K562 (cell line): ENCODE data around the gene FMN1. TPM values are rescaled to one million over a fixed set of nuclear protein-coding genes. Genes with fewer than 3 reads are reported as not detected.
A peak's percentile ranks its signal among the peaks of the same experiment; 100 is the strongest.

ENCODE experiments used
- ATAC-seq: fragments of 200-7000 bp; cut with Tn5 transposase; 3 replicates; pipeline ENCODE4 v1.9.1; 2020; ENCODE audit warnings: moderate library complexity
- BruUV-seq: library from RNA; stranded (reverse); fragments of 400-500 nt; replicated peaks from 2 replicates; lab custom pipeline; 2021; lab: Mats Ljungman, UMichigan
- CTCF ChIA-PET: fragments of 300-600 bp; formaldehyde crosslinking; extraction: SDS; loops from one replicate; lab custom pipeline; 2021; ENCODE audit warnings: low intra/inter-chr PET ratio; lab: Yijun Ruan, JAX
- POLR2A ChIA-PET: fragments of 300-600, 350-650 bp; sonication (Branson Sonifier 250); formaldehyde crosslinking; extraction: SDS; loops from one replicate; lab custom pipeline; 2021; ENCODE audit warnings: antibody characterized with exemption, inconsistent platforms; lab: Yijun Ruan, JAX
- DNase-seq, 4 experiments: peaks; one replicate each; pipeline versions ENCODE4 v3.0.0 to v3.0.0-alpha.2; 2011 to 2018; ENCODE audit warnings: low spot score in 3 of 4, mixed read lengths in 3 of 4; ENCODE audit errors: extremely low read depth in 1 of 4
- FAIRE-seq: peaks from 2 replicates; lab custom pipeline; 2011; peaks lifted over from hg19 to GRCh38; lab: Jason Lieb, UNC
- H2AFZ ChIP-seq: 2 replicates; pipeline ENCODE4 v1.6.0; 2011; ENCODE audit warnings: low read depth, low read length, control low read depth, inconsistent platforms
- H3K27ac ChIP-seq: fragments of 200-600 bp; 3 replicates; pipeline ENCODE4 v1.8.0; 2011; ENCODE audit warnings: low read depth, mild to moderate bottlenecking, control low read depth, inconsistent platforms, low read length, moderate library complexity, mixed read lengths; ENCODE audit errors: extremely low read depth
- H3K27me3 ChIP-seq, 2 experiments: fragments of 300-600 bp in 1 of 2; 2 replicates in 1 of 2; 3 replicates in 1 of 2; pipeline versions ENCODE4 v1.6.0 to v1.8.0; 2011; ENCODE audit warnings: inconsistent platforms in 2 of 2, low read length in 2 of 2, mild to moderate bottlenecking in 1 of 2, mixed read lengths in 1 of 2, moderate library complexity in 1 of 2; ENCODE audit not compliant: control insufficient read depth in 2 of 2, insufficient read depth in 2 of 2
- H3K36me3 ChIP-seq: fragments of 300-600 bp; 3 replicates; pipeline ENCODE4 v1.8.0; 2011; ENCODE audit warnings: mild to moderate bottlenecking, low read length, inconsistent platforms; ENCODE audit not compliant: control insufficient read depth, insufficient read depth
- H3K4me1 ChIP-seq, 2 experiments: fragments of 200-600 bp in 1 of 2; replicated peaks in 1 of 2; 2 replicates in 1 of 2; 3 replicates in 1 of 2; pipeline versions ENCODE4 v1.5.1 to v1.8.0; 2011; ENCODE audit warnings: inconsistent platforms in 2 of 2, low read length in 2 of 2, mild to moderate bottlenecking in 1 of 2, mixed read lengths in 1 of 2, moderate library complexity in 1 of 2; ENCODE audit not compliant: control insufficient read depth in 2 of 2, insufficient read depth in 2 of 2
- H3K4me2 ChIP-seq: 2 replicates; pipeline ENCODE4 v1.6.1; 2011; ENCODE audit warnings: low read length, control low read depth, inconsistent platforms, mixed read lengths; ENCODE audit not compliant: insufficient read depth
- H3K4me3 ChIP-seq: fragments of 200-600 bp; sonication (generic), shearing (Covaris generic); 2 replicates; pipeline ENCODE4 v1.5.1; 2016; ENCODE audit warnings: control low read depth, inconsistent platforms
- H3K79me2 ChIP-seq: fragments of 200-600 bp; 3 replicates; pipeline ENCODE4 v1.8.0; 2011; ENCODE audit warnings: low read length, inconsistent platforms; ENCODE audit not compliant: control insufficient read depth, insufficient read depth
- H3K9ac ChIP-seq, 2 experiments: 2 replicates each; pipeline versions ENCODE4 v1.6.0 to v1.6.1; 2011; ENCODE audit warnings: low read depth in 2 of 2, low read length in 2 of 2, control low read depth in 1 of 2, inconsistent platforms in 1 of 2, mild to moderate bottlenecking in 1 of 2, mixed read lengths in 1 of 2; ENCODE audit not compliant: insufficient read depth in 1 of 2
- H3K9me1 ChIP-seq: one replicate; pipeline ENCODE4 v1.6.0; 2011; ENCODE audit warnings: inconsistent platforms, mild to moderate bottlenecking, low read length, moderate library complexity; ENCODE audit not compliant: control insufficient read depth, insufficient read depth
- H3K9me3 ChIP-seq: replicated peaks from 2 replicates; pipeline ENCODE4 v1.5.1; 2011; ENCODE audit warnings: low read depth, low read length, inconsistent platforms; ENCODE audit not compliant: control insufficient read depth, insufficient read depth
- H4K20me1 ChIP-seq: replicated peaks from 2 replicates; pipeline ENCODE4 v1.6.1; 2011; ENCODE audit warnings: low read length, inconsistent platforms, mixed read lengths; ENCODE audit not compliant: control insufficient read depth, insufficient read depth
- C11orf30 ChIP-seq: fragments of 450-650 bp; IDR thresholded peaks from 2 replicates; pipeline ENCODE4 v1.6.1; 2016; ENCODE audit warnings: low read depth, mild to moderate bottlenecking
- CTCF ChIP-seq, 3 experiments: IDR thresholded peaks in 2 of 3; conservative IDR thresholded peaks in 1 of 3; 2 replicates each; pipeline ENCODE4 v1.5.1; 2011 to 2012; ENCODE audit warnings: low read length in 3 of 3, mild to moderate bottlenecking in 3 of 3, control low read depth in 2 of 3, improper control_type of control experiment in 1 of 3, inconsistent platforms in 1 of 3, low read depth in 1 of 3, mixed read lengths in 1 of 3, moderate library complexity in 1 of 3; ENCODE audit not compliant: insufficient read depth in 2 of 3
- KAT2B ChIP-seq: IDR thresholded peaks from one replicate; pipeline ENCODE4 v1.6.1; 2012; ENCODE audit warnings: low read depth, mild to moderate bottlenecking, control low read depth, inconsistent platforms, low read length, moderate library complexity
- SRF ChIP-seq, 2 experiments: fragments of 250-450, 450-650 bp in 1 of 2; sonication (Bioruptor Pico) in 1 of 2; sonication (generic) in 1 of 2; formaldehyde crosslinking; IDR thresholded peaks; 2 replicates each; pipeline versions ENCODE4 v1.5.0 to v1.5.1; 2020 to 2022; ENCODE audit warnings: mild to moderate bottlenecking in 1 of 2, missing genetic modification reagents in 1 of 2
- TRIM24 ChIP-seq, 2 experiments: fragments of 450-650 bp; IDR thresholded peaks; 2 replicates each; pipeline ENCODE4 v1.6.1; 2016
- U2AF1 ChIP-seq: fragments of 200-400 bp; formaldehyde crosslinking; optimal IDR thresholded peaks from 2 replicates; pipeline ENCODE3; 2017; ENCODE audit warnings: mild to moderate bottlenecking, low read depth, low read length, moderate library complexity
- ZNF263 ChIP-seq: sonication (generic); formaldehyde crosslinking; IDR thresholded peaks from 2 replicates; pipeline ENCODE4 v1.8.0; 2022; ENCODE audit warnings: mild to moderate bottlenecking, missing genetic modification reagents, borderline replicate concordance
- ZNF384 ChIP-seq: IDR thresholded peaks from 2 replicates; pipeline ENCODE4 v1.6.1; 2012; ENCODE audit warnings: low read depth, low read length, improper control_type of control experiment
- ZNF407 ChIP-seq: fragments of 450-650 bp; IDR thresholded peaks from 2 replicates; pipeline ENCODE4 v1.6.1; 2016; ENCODE audit warnings: low read depth
- ZNF41 ChIP-seq: fragments of 250-450 bp; sonication (Bioruptor Pico); conservative IDR thresholded peaks from 2 replicates; pipeline ENCODE4 v1.4.0; 2020; ENCODE audit warnings: mild to moderate bottlenecking
- WGBS: fragments of 100-300 bp; shearing (Covaris generic); methylation state at CpG from one replicate; pipeline ENCODE4 v1.1.6; 2016; ENCODE audit warnings: low coverage, mixed read lengths; ENCODE audit not compliant: insufficient coverage; ENCODE audit errors: missing lambda C conversion rate; 5-methylcytosine and 5-hydroxymethylcytosine counted together
- in situ Hi-C: fragments of 300-500 bp; cut with MboI; formaldehyde crosslinking; loops from 4 replicates; pipeline ENCODE4 v1.15.0; 2018; ENCODE audit warnings: inconsistent platforms, mixed read lengths
- intact Hi-C: fragments of 100-400 bp; cut with micrococcal nuclease; formaldehyde crosslinking; loops from 2 replicates; pipeline ENCODE4 v1.14.2; 2022
- polyA plus RNA-seq, 8 experiments: library from polyadenylated mRNA; depleted of rRNA in 4 of 8; stranded (reverse) in 5 of 8; unstranded in 3 of 8; fragments of >200 nt; fragmentation: Nextera tagmentation in 2 of 8; fragmentation: Illumina TruSeq in 1 of 8; extraction: Ambion mirVana in 2 of 8; extraction: Trizol in 1 of 8; gene quantifications; 2 replicates each; pipeline versions ENCODE4 v1.2.1 to v1.2.3, GENCODE V29; 2011 to 2014; ENCODE audit warnings: inconsistent platforms in 1 of 8, missing spikeins in 1 of 8
- total RNA-seq, 7 experiments: library from RNA; depleted of rRNA in 6 of 7; stranded (reverse); fragments of >200 nt in 6 of 7; fragmentation: Illumina TruSeq in 2 of 7; extraction: Trizol in 2 of 7; gene quantifications; 2 replicates each; pipeline versions ENCODE4 v1.2.1 to v1.2.3, GENCODE V29; 2011 to 2021; ENCODE audit warnings: low replicate concordance in 1 of 7

The FMN1 gene
- total and polyA plus RNA-seq, 9 of the 15 experiments (the other 6 are each of a cell fraction or from before 2014, with no cell fraction given): 0.03 to 0.07 (median 0.04) TPM; not detected in 6

GRCh38 chr15:33215941-33216872, 21.7 kb upstream of the FMN1 start:
- Histone ChIP-seq H3K4me2 (no peak overlapping the region), H3K79me2 (no peaks in the 10 kb centered on the region), H3K4me1 (no peaks in the 10 kb centered on the region), H3K27me3 (no peaks in the 10 kb centered on the region), H3K4me3 (no peak overlapping the region), H3K9me1 (no peaks in the 10 kb centered on the region), H4K20me1 (no peaks in the 10 kb centered on the region), H3K27ac (no peak overlapping the region), H2AFZ (no peak overlapping the region), H3K9ac (no peak overlapping the region), H3K36me3 (no peaks in the 10 kb centered on the region), H3K9me3 (no peaks in the 10 kb centered on the region)
- TF ChIP-seq TRIM24 (IDR thresholded peaks at IDR 0.05) (no peak), ZNF407 (no peak), ZNF41 (no peak), C11orf30 (no peak), ZNF263 (CRISPR knock-in tag) (peak; percentile 79), ZNF384 (no peak), SRF (CRISPR knock-in tag; IDR thresholded peaks at IDR 0.05) (no peak), KAT2B (no peak), U2AF1 (no peak), CTCF (IDR thresholded peaks at IDR 0.05 in 2 of 3, conservative IDR thresholded peaks at IDR 0.05 in 1 of 3; ENCODE audit: insufficient read depth in 2 of 3, low read depth in 1 of 3, low read length in 3 of 3) (peak; percentile 32 to 57 (median 39); a peak in 3 of 6 replicates)
- ChIA-PET CTCF (no interaction called here), POLR2A (no interaction called here)
- WGBS: 0% methylated on average over 3 of the region's 3 CpGs
- BruUV-seq: no TSS peak
- peak; percentile 44 for FAIRE-seq
- in situ Hi-C loops (no loop called here), intact Hi-C loops (no loop called here)
- ATAC-seq: peak; percentile 62; the same call in 2 of the 3 replicates
- DNase-seq: peak in 3 of 4 experiments; percentile 15 to 16 (median 15)
